Naive B cell (primary cell): ENCODE data around the gene RAB44. TPM values are rescaled to one million over a fixed set of nuclear protein-coding genes. Genes with fewer than 3 reads are reported as not detected.
A peak's percentile ranks its signal among the peaks of the same experiment; 100 is the strongest.
"Not testable (repeated sequence)": the region's sequence is repeated elsewhere in the genome, so short reads cannot be mapped to it uniquely, and the experiment has no call there.

Source experiments
- ATAC-seq, 2 donors: fragments of 150-1000 bp; cut with Tn5 transposase; 2 replicates each; pipeline ENCODE4 v1.10.0; 2021; ENCODE audit warnings: low read depth in 2 of 2, mild to moderate bottlenecking in 2 of 2, moderate library complexity in 2 of 2
- DNase-seq: peaks from one replicate; pipeline ENCODE4 v3.0.0; 2022
- H3K27ac Mint-ChIP-seq, 6 donors: one replicate each; pipeline ENCODE4 v1.8.0; 2020 to 2022; ENCODE audit warnings: mild to moderate bottlenecking in 6 of 6, mixed read lengths in 6 of 6, moderate library complexity in 5 of 6, inconsistent platforms in 2 of 6
- H3K27me3 Mint-ChIP-seq, 3 donors: one replicate each; pipeline ENCODE4 v1.8.0; 2021 to 2022; ENCODE audit warnings: mixed read lengths in 3 of 3, mild to moderate bottlenecking in 1 of 3
- H3K36me3 Mint-ChIP-seq, 2 donors: one replicate each; pipeline ENCODE4 v1.8.0; 2020 to 2022; ENCODE audit warnings: mixed read lengths in 2 of 2, inconsistent platforms in 1 of 2, mild to moderate bottlenecking in 1 of 2
- H3K4me1 Mint-ChIP-seq, 3 donors: one replicate each; pipeline ENCODE4 v1.8.0; 2020 to 2022; ENCODE audit warnings: mixed read lengths in 3 of 3, inconsistent platforms in 1 of 3, mild to moderate bottlenecking in 1 of 3, moderate library complexity in 1 of 3
- H3K4me3 Mint-ChIP-seq, 8 donors: one replicate each; pipeline ENCODE4 v1.8.0; 2020 to 2022; ENCODE audit warnings: mild to moderate bottlenecking in 8 of 8, mixed read lengths in 8 of 8, moderate library complexity in 8 of 8, inconsistent platforms in 2 of 8
- H3K9me3 Mint-ChIP-seq, 7 donors: one replicate each; pipeline ENCODE4 v1.8.0; 2020 to 2022; ENCODE audit warnings: mixed read lengths in 7 of 7, mild to moderate bottlenecking in 5 of 7, inconsistent platforms in 2 of 7, moderate library complexity in 1 of 7
- polyA plus RNA-seq, 6 donors: library from polyadenylated mRNA; unstranded; fragments of 300-500 nt; fragmentation: Illumina TruSeq; gene quantifications; one replicate each; pipeline ENCODE4 v1.2.3, GENCODE V29; 2021; ENCODE audit warnings: low read depth in 6 of 6

The RAB44 gene
- polyA plus RNA-seq, 6 donors from 2014 or later, result not detected

DNA sequence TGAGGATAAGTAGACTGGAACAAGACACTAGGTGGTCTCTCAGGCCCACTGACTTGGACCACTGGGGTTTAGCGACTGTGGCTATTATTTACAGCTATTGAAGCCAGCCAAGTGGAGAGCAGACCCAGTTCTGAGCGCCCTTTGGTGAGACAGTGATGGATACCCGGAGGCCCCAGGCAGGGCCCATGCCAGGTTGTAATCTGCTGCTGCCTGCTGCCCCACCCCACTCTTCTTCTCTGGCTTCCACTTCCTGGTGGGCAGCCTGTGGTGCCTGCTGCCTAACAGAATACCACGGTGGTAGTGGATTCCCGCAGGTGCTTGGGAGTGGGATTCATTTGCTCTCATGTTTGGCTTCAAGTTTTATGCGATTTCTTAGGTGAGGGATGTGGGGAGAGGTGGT, 570 bp downstream of the RAB44 start:
- peaks cover 55 to 75% (median 65%) of the 10 kb centered on the region in 3 donors for H3K4me1 Mint-ChIP-seq
- peaks cover 0 to 6% of the 10 kb centered on the region in 2 donors for H3K36me3 Mint-ChIP-seq
- H3K27ac Mint-ChIP-seq, result peak overlapping the region in 4 of 6 donors; percentile 58 to 91 (median 68)
- no peak overlapping the region for H3K4me3 Mint-ChIP-seq
- H3K27me3 Mint-ChIP-seq, result peaks cover 0 to under 1% (median 0%) of the 10 kb centered on the region in 3 donors
- no peak for ATAC-seq
- no peaks in the 10 kb centered on the region for H3K9me3 Mint-ChIP-seq
- no peak for DNase-seq

DNA sequence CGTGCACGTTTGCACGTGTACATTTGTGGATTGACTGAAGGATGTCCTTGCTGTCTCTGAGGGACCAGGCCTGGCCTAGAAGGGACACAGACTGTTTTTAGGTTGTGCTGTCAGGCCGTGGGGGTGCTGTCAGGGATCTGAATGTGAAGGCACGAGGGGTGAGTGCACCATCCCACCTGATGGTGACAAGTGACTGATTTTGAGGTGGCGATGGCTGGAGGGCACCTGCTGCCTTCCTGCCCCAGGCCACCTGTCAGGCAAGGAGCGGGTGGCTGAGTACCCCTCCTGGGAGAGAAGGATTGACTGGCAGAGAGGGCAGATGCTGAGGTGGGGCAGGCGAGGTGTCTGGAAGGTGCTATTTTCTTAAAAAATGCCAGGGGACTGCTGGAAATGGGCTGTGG, 1.2 kb downstream of the RAB44 start:
- no peak for ATAC-seq
- peak overlapping the region in 3 of 6 donors; percentile 69 to 91 (median 86) for H3K27ac Mint-ChIP-seq

GRCh38 chr6:36699348-36699747, 1.7 kb downstream of the RAB44 start:
- Mint-ChIP-seq H3K27ac (peak overlapping the region in 1 of 6 donors; percentile 10), H3K9me3 (no peaks in the 10 kb centered on the region), H3K36me3 (peaks cover 0 to 6% of the 10 kb centered on the region in 2 donors), H3K27me3 (peaks cover 0 to 7% (median 0%) of the 10 kb centered on the region in 3 donors), H3K4me3 (no peak overlapping the region), H3K4me1 (peaks cover 48 to 74% (median 58%) of the 10 kb centered on the region in 3 donors)
- ATAC-seq, result no peak
- DNase-seq, result no peak

More for the DNA sequence above, 1.2 kb downstream of the RAB44 start:
- Mint-ChIP-seq H3K36me3 (peaks cover 0 to 6% of the 10 kb centered on the region in 2 donors), H3K27me3 (peaks cover 0 to 7% (median 0%) of the 10 kb centered on the region in 3 donors), H3K9me3 (no peaks in the 10 kb centered on the region), H3K4me3 (no peak overlapping the region), H3K4me1 (peaks cover 49 to 74% (median 59%) of the 10 kb centered on the region in 3 donors)
- no peak for DNase-seq

DNA sequence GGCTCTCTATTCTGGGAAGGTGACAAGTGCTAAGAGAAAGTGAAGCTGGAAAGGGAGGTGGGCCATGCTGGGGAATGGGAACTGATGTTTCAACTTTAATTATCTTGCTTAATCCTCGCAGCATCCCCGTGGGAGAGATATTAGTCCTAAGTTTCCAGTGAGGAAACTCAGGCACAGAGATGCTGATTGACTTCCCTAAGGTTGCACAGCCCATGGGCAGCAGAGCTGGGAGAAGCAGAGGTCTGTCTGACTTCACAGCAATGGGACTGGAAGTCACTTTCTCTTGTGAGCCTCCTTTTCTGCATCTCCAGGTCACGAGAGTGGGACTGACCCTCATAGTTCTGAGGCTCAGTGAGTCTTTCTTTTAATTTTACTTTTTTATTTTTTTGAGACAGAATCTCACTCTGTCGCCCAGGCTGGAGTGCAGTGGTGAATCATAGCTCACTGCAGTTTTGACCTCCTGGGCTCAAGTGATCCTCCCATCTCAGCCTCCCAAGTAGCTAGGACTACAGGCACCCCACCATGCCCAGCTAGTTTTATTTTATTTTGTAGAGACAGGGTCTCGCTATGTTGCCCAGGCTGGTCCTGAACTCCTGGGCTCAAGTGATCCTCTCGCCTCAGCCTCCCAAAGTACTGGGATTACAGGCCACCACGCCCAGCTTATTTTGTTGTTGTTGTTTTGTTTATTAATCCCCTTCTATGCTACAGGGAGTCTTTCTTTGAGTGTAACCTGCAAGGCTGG, 2.6 kb downstream of the RAB44 start:
- peaks cover 39 to 65% (median 49%) of the 10 kb centered on the region in 3 donors for H3K4me1 Mint-ChIP-seq
- no peak for ATAC-seq
- no peaks in the 10 kb centered on the region for H3K9me3 Mint-ChIP-seq
- no peak overlapping the region for H3K4me3 Mint-ChIP-seq
- DNase-seq, result no peak
- peaks cover 0 to 7% (median 0%) of the 10 kb centered on the region in 3 donors for H3K27me3 Mint-ChIP-seq
- peaks cover 0 to 6% of the 10 kb centered on the region in 2 donors for H3K36me3 Mint-ChIP-seq
- H3K27ac Mint-ChIP-seq, result peak overlapping the region in 2 of 6 donors; percentile 57 to 63

- ATAC-seq (peak; percentile 58 to 67), DNase-seq (no peak)
- Mint-ChIP-seq H3K36me3 (peaks cover 0 to 6% of the 10 kb centered on the region in 2 donors), H3K27me3 (peaks cover 0 to 7% (median 0%) of the 10 kb centered on the region in 3 donors), H3K9me3 (no peaks in the 10 kb centered on the region), H3K27ac (peak overlapping the region in 4 of 6 donors; percentile 36 to 85 (median 62)), H3K4me3 (no peak overlapping the region), H3K4me1 (peaks cover 36 to 61% (median 45%) of the 10 kb centered on the region in 3 donors)
Measured at GRCh38 chr6:36700831-36701230, 3.2 kb downstream of the RAB44 start.

- no peak for DNase-seq
- H3K4me1 Mint-ChIP-seq, result peaks cover 32 to 56% (median 39%) of the 10 kb centered on the region in 3 donors
- H3K9me3 Mint-ChIP-seq, result no peaks in the 10 kb centered on the region
- peak in 1 of 2 donors; percentile 68 for ATAC-seq
- peaks cover 0 to 4% of the 10 kb centered on the region in 2 donors for H3K36me3 Mint-ChIP-seq
- peaks cover 0 to 7% (median 0%) of the 10 kb centered on the region in 3 donors for H3K27me3 Mint-ChIP-seq
- peak overlapping the region in 4 of 6 donors; percentile 36 to 91 (median 76) for H3K27ac Mint-ChIP-seq
- H3K4me3 Mint-ChIP-seq, result no peak overlapping the region
Measured at GRCh38 chr6:36701401-36701991, 3.9 kb downstream of the RAB44 start.

GRCh38 chr6:36702656-36703055, 5.0 kb downstream of the RAB44 start:
- DNase-seq (no peak), ATAC-seq (no peak)
- H3K9me3 Mint-ChIP-seq, result no peaks in the 10 kb centered on the region
- H3K27ac Mint-ChIP-seq, result peak overlapping the region in 2 of 6 donors; percentile 39 to 87
- H3K4me1 Mint-ChIP-seq, result peaks cover 24 to 45% (median 27%) of the 10 kb centered on the region in 3 donors
- H3K4me3 Mint-ChIP-seq, result no peak overlapping the region
- H3K27me3 Mint-ChIP-seq, result peaks cover 0 to 7% (median 0%) of the 10 kb centered on the region in 3 donors
- H3K36me3 Mint-ChIP-seq, result no peaks in the 10 kb centered on the region

- no peaks in the 10 kb centered on the region for H3K36me3 Mint-ChIP-seq
- H3K4me3 Mint-ChIP-seq, result no peak overlapping the region
- H3K4me1 Mint-ChIP-seq, result peaks cover 24 to 45% (median 24%) of the 10 kb centered on the region in 3 donors
- DNase-seq, result no peak
- no peak for ATAC-seq
- H3K27me3 Mint-ChIP-seq, result peaks cover 0 to 7% (median 0%) of the 10 kb centered on the region in 3 donors
- no peaks in the 10 kb centered on the region for H3K9me3 Mint-ChIP-seq
- peak overlapping the region in 4 of 6 donors; percentile 24 to 87 (median 42) for H3K27ac Mint-ChIP-seq
Measured at GRCh38 chr6:36703081-36703606, 5.5 kb downstream of the RAB44 start.

DNA sequence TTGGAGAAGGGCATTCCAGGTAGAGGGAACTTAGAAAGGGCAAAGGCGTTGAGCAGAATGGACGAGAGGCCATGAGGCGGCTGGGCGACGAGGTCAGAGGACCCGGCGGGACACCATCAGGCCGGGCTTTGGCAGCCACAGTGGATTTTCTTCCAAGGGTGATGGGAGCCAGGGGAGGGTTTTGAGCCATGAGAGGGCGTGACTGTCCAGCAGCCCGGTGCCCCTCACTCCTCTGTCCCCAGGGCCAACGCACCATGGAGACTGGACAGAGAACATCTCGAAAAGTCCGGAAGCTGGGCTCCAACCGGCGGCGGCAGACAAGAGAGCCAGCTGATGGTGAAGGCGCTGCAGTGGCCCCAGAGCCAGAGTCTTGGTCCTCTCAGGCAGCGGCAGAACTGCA, 6.4 kb downstream of the RAB44 start:
- Mint-ChIP-seq H3K27ac (peak overlapping the region in 3 of 6 donors; percentile 28 to 65 (median 49)), H3K4me1 (peaks cover 17 to 37% (median 24%) of the 10 kb centered on the region in 3 donors), H3K27me3 (peaks cover 0 to 7% (median 0%) of the 10 kb centered on the region in 3 donors), H3K4me3 (no peak overlapping the region), H3K36me3 (no peaks in the 10 kb centered on the region), H3K9me3 (no peaks in the 10 kb centered on the region)
- ATAC-seq, result no peak
- DNase-seq, result no peak

GRCh38 chr6:36704961-36705577, 7.4 kb downstream of the RAB44 start:
- not testable (repeated sequence) for ATAC-seq, H3K27me3 Mint-ChIP-seq, DNase-seq, H3K36me3 Mint-ChIP-seq, H3K4me3 Mint-ChIP-seq, H3K9me3 Mint-ChIP-seq, H3K27ac Mint-ChIP-seq
- peaks cover 17 to 35% (median 24%) of the 10 kb centered on the region in 3 donors for H3K4me1 Mint-ChIP-seq

GRCh38 chr6:36706339-36706738, 8.7 kb downstream of the RAB44 start:
- Mint-ChIP-seq H3K36me3 (no peaks in the 10 kb centered on the region), H3K4me1 (peaks cover 9 to 25% (median 13%) of the 10 kb centered on the region in 3 donors), H3K27me3 (peaks cover 0 to 7% (median 0%) of the 10 kb centered on the region in 3 donors), H3K27ac (no peak overlapping the region), H3K4me3 (no peak overlapping the region), H3K9me3 (no peaks in the 10 kb centered on the region)
- ATAC-seq, result no peak
- DNase-seq, result no peak

DNA sequence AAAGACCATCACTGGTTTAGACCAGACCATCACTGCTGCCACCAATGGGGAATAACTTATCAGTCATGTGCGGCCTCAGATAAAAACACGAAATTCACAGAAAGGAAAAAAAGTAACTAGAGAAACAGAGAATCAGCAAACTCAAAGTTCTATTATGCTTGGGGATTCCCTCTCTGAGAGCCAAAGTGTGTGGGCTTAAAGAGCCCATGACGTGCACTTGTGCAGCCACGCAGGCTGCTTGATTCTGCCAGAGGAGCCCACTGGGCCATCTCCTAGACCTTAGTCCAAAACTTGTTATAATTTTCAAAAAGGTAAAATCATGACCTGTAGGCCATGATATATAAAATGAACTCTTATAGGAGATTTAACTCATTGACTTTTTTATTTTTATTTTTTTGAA, 15.2 kb downstream of the RAB44 start:
- DNase-seq, result no peak
- Mint-ChIP-seq H3K36me3 (no peaks in the 10 kb centered on the region), H3K27ac (peak overlapping the region in 3 of 6 donors; percentile 29 to 81 (median 70)), H3K9me3 (no peaks in the 10 kb centered on the region), H3K27me3 (peaks cover 0 to 7% (median 0%) of the 10 kb centered on the region in 3 donors), H3K4me3 (no peak overlapping the region), H3K4me1 (peaks cover 0 to 7% (median 0%) of the 10 kb centered on the region in 3 donors)
- no peak for ATAC-seq

DNA sequence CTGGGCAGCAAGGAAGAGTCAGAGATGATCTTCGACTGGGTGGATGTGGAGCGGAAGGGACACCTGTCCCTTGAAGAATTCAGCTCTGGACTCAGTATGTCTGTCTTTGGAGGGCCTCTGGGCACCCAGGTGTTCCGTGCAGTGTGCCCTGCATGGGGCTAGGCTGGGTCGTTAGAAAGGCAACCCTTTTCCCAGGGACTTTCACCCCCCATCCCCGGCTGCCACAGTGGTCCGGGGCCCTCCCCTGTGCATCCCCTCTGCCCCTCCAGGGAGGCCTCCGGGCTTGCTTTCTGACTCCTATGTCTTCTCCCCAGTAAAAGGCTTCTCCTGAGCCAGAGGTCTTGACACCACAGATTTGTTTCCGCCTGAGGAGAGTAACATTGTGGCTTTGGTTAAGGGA, 16.2 kb downstream of the RAB44 start:
- H3K4me3 Mint-ChIP-seq, result no peak overlapping the region
- no peaks in the 10 kb centered on the region for H3K9me3 Mint-ChIP-seq
- H3K27ac Mint-ChIP-seq, result peak overlapping the region in 2 of 6 donors; percentile 70 to 81
- peaks cover 0 to 7% (median 0%) of the 10 kb centered on the region in 3 donors for H3K27me3 Mint-ChIP-seq
- no peak for ATAC-seq
- no peak for DNase-seq
- H3K36me3 Mint-ChIP-seq, result no peaks in the 10 kb centered on the region
- peaks cover 0 to 7% (median 0%) of the 10 kb centered on the region in 3 donors for H3K4me1 Mint-ChIP-seq
